Measurements from ENCODE around the gene LINC00237.

DNA sequence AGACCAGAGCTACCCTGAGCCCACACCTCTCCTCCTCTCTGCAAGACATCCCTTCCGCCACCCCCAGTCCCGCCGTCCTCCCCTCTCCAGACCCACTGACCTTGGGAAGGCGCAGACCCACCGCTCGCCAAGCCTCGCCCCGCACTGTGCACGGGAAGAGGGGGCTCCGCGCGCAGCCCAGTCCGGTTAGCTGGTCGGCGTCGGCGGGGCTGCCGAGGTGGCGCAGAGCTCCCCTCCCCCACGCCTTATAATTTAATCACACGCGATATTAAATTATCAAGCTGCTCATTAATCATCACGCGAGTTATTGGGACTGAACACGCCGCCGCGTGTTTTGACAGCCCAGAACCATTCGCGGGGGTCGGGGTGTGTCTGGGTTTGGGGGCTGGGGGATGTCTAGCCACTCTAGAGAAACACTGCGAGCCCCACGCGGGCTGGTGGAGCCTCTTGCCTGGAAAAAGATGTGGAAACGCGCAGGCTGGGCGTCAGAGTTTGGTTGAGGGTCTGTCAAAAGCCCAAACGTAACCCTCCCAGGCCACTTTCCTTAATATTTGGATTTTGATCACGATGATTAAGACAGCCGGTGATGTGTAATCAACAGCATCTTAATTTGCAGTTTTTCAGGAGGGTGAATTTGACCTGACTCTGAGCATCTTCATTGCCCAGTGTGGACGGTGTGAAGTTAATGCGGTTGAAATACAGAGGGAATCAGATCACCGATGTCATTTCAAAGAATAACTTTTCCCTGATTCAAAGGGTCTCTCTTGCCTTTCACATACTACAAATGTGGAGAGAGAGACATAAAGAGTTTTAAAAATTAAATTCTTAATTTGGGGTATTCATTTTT lies at the start of gene LINC00237:
- TF ChIP-seq, protein P1, sequence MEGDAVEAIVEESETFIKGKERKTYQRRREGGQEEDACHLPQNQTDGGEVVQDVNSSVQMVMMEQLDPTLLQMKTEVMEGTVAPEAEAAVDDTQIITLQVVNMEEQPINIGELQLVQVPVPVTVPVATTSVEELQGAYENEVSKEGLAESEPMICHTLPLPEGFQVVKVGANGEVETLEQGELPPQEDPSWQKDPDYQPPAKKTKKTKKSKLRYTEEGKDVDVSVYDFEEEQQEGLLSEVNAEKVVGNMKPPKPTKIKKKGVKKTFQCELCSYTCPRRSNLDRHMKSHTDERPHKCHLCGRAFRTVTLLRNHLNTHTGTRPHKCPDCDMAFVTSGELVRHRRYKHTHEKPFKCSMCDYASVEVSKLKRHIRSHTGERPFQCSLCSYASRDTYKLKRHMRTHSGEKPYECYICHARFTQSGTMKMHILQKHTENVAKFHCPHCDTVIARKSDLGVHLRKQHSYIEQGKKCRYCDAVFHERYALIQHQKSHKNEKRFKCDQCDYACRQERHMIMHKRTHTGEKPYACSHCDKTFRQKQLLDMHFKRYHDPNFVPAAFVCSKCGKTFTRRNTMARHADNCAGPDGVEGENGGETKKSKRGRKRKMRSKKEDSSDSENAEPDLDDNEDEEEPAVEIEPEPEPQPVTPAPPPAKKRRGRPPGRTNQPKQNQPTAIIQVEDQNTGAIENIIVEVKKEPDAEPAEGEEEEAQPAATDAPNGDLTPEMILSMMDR (conservative IDR thresholded peaks at IDR 0.05 in 1 of 2, IDR thresholded peaks at IDR 0.05 in 1 of 2; ENCODE audit: extremely low read depth in 1 of 2, insufficient read depth in 1 of 2, low read depth in 1 of 2, low read length in 2 of 2) = no peak
- TF ChIP-seq EZH2 (IDR thresholded peaks at IDR 0.05; ENCODE audit: borderline replicate concordance, low read length) = peak; percentile 97

Data from mammary epithelial cell (primary cell).